HepG2 (cell line): ENCODE data around the gene CRHR1. TPM values are rescaled to one million over a fixed set of nuclear protein-coding genes. Genes with fewer than 3 reads are reported as not detected.

Experiments
- ATAC-seq: fragments of 200-7000 bp; cut with Tn5 transposase; 3 replicates; pipeline ENCODE4 v1.9.1; 2020; ENCODE audit warnings: mild to moderate bottlenecking, moderate library complexity
- BruUV-seq: library from RNA; stranded (reverse); fragments of 400-500 nt; replicated peaks from 2 replicates; lab custom pipeline; 2021; lab: Mats Ljungman, UMichigan
- CTCF ChIA-PET: fragments of 300-600 bp; formaldehyde crosslinking; extraction: SDS; loops from one replicate; lab custom pipeline; 2021; ENCODE audit warnings: low total read pairs, inconsistent platforms, low intra/inter-chr PET ratio; lab: Yijun Ruan, JAX
- POLR2A ChIA-PET: fragments of 350-600 bp; sonication (Branson Sonifier 250); formaldehyde crosslinking; loops from one replicate; lab custom pipeline; 2020; ENCODE audit warnings: antibody characterized with exemption, inconsistent platforms; lab: Yijun Ruan, JAX
- DNase-seq: peaks from one replicate; pipeline ENCODE4 v3.0.0-alpha.2; 2015; ENCODE audit warnings: low spot score
- FAIRE-seq: peaks from 3 replicates; lab custom pipeline; 2011; peaks lifted over from hg19 to GRCh38; lab: Jason Lieb, UNC
- H2AFZ ChIP-seq: one replicate; pipeline ENCODE4 v1.6.1; 2011; ENCODE audit warnings: low read length, inconsistent platforms
- H3K27ac ChIP-seq: fragments of 300-600 bp; 3 replicates; pipeline ENCODE4 v1.8.0; 2011; ENCODE audit warnings: mixed run types, mild to moderate bottlenecking, mixed read lengths, low read length, inconsistent platforms; ENCODE audit not compliant: insufficient read depth; ENCODE audit errors: extremely low read length
- H3K27me3 ChIP-seq, 2 experiments: fragments of 200-600 bp in 1 of 2; 2 replicates in 1 of 2; 3 replicates in 1 of 2; pipeline versions ENCODE4 v1.6.0 to v1.8.0; 2011; ENCODE audit warnings: low read length in 2 of 2, mild to moderate bottlenecking in 2 of 2, moderate library complexity in 2 of 2, inconsistent platforms in 1 of 2; ENCODE audit not compliant: insufficient read depth in 2 of 2, control insufficient read depth in 1 of 2
- H3K36me3 ChIP-seq, 2 experiments: fragments of 200-600 bp in 1 of 2; replicated peaks in 1 of 2; 2 replicates in 1 of 2; 3 replicates in 1 of 2; pipeline versions ENCODE4 v1.5.1 to v1.8.0; 2011; ENCODE audit warnings: low read length in 2 of 2, inconsistent platforms in 1 of 2; ENCODE audit not compliant: insufficient read depth in 2 of 2, control insufficient read depth in 1 of 2
- H3K4me1 ChIP-seq: 2 replicates; pipeline ENCODE4 v1.5.1; 2012; ENCODE audit warnings: low read length, inconsistent platforms; ENCODE audit not compliant: insufficient read depth
- H3K4me2 ChIP-seq: 2 replicates; pipeline ENCODE4 v1.6.0; 2011; ENCODE audit warnings: low read depth, low read length, inconsistent platforms
- H3K4me3 ChIP-seq, 3 experiments: fragments of 200-600 bp in 1 of 3; sonication (generic), shearing (Covaris generic) in 1 of 3; replicated peaks in 1 of 3; 2 replicates each; pipeline ENCODE4 v1.5.1; 2011 to 2016; ENCODE audit warnings: low read length in 3 of 3, inconsistent platforms in 2 of 3, low read depth in 2 of 3, mild to moderate bottlenecking in 2 of 3, control low read depth in 1 of 3, mixed read lengths in 1 of 3; ENCODE audit not compliant: insufficient read depth in 1 of 3
- H3K79me2 ChIP-seq: one replicate; pipeline ENCODE4 v1.6.1; 2011; ENCODE audit warnings: low read length, inconsistent platforms; ENCODE audit not compliant: insufficient read depth
- H3K9ac ChIP-seq: 2 replicates; pipeline ENCODE4 v1.6.0; 2011; ENCODE audit warnings: mild to moderate bottlenecking, low read depth, low read length, inconsistent platforms; ENCODE audit not compliant: insufficient read depth
- H3K9me3 ChIP-seq: 2 replicates; pipeline ENCODE4 v1.5.1; 2012; ENCODE audit warnings: mild to moderate bottlenecking, low read length
- H4K20me1 ChIP-seq: 2 replicates; pipeline ENCODE4 v1.6.0; 2011; ENCODE audit warnings: inconsistent platforms, mild to moderate bottlenecking, low read length, moderate library complexity; ENCODE audit not compliant: insufficient read depth
- EEA1 ChIP-seq: sonication (generic); formaldehyde crosslinking; IDR thresholded peaks from 2 replicates; pipeline ENCODE4 v1.5.1; 2020; ENCODE audit warnings: mild to moderate bottlenecking, missing genetic modification reagents, borderline replicate concordance
- HNF4A ChIP-seq: sonication (generic); formaldehyde crosslinking; IDR thresholded peaks from 2 replicates; pipeline ENCODE4 v1.4.0; 2020; ENCODE audit warnings: missing genetic modification reagents
- HNRNPLL ChIP-seq: fragments of 200-400 bp; formaldehyde crosslinking; IDR thresholded peaks from 2 replicates; pipeline ENCODE4 v1.6.1; 2017; ENCODE audit warnings: mild to moderate bottlenecking, low read depth, low read length; ENCODE audit not compliant: poor library complexity, severe bottlenecking
- JDP2 ChIP-seq: sonication (generic); formaldehyde crosslinking; IDR thresholded peaks from 2 replicates; pipeline ENCODE4 v1.8.1; 2022; ENCODE audit warnings: missing genetic modification reagents, borderline replicate concordance
- KDM5B ChIP-seq: sonication (generic); formaldehyde crosslinking; IDR thresholded peaks from 2 replicates; pipeline ENCODE4 v1.4.0; 2020; ENCODE audit warnings: missing genetic modification reagents, mild to moderate bottlenecking, borderline replicate concordance
- KMT2B ChIP-seq: IDR thresholded peaks from 2 replicates; pipeline ENCODE4 v1.6.1; 2016; ENCODE audit warnings: missing genetic modification reagents, missing compliant biosample characterization
- NBN ChIP-seq: fragments of 450-650 bp; conservative IDR thresholded peaks from 2 replicates; pipeline ENCODE4 v1.6.1; 2017
- RORA ChIP-seq: sonication (generic); formaldehyde crosslinking; IDR thresholded peaks from 2 replicates; pipeline ENCODE4 v1.5.0; 2020; ENCODE audit warnings: mild to moderate bottlenecking, missing genetic modification reagents, moderate library complexity
- SMARCC2 ChIP-seq: fragments of 450-650 bp; IDR thresholded peaks from 2 replicates; pipeline ENCODE4 v1.6.1; 2017; ENCODE audit warnings: antibody characterized with exemption, mild to moderate bottlenecking
- SNAI1 ChIP-seq: sonication (generic); formaldehyde crosslinking; IDR thresholded peaks from 2 replicates; pipeline ENCODE4 v1.5.0; 2020; ENCODE audit warnings: mild to moderate bottlenecking, missing genetic modification reagents, borderline replicate concordance
- U2AF2 ChIP-seq: fragments of 200-400 bp; formaldehyde crosslinking; IDR thresholded peaks from 2 replicates; pipeline ENCODE4 v1.6.1; 2017; ENCODE audit warnings: low read depth, mild to moderate bottlenecking, low read length
- YY1 ChIP-seq: IDR thresholded peaks from 2 replicates; pipeline ENCODE4 v1.6.1; 2011; ENCODE audit warnings: low read length, low read depth, moderate library complexity, mild to moderate bottlenecking; ENCODE audit not compliant: insufficient read depth, insufficient replicate concordance
- ZNF207 ChIP-seq: fragments of 450-650 bp; IDR thresholded peaks from 2 replicates; pipeline ENCODE4 v1.6.1; 2016; ENCODE audit warnings: antibody characterized with exemption, borderline replicate concordance
- ZNF337 ChIP-seq: sonication (generic); formaldehyde crosslinking; IDR thresholded peaks from 2 replicates; pipeline ENCODE4 v1.5.1; 2020; ENCODE audit warnings: missing genetic modification reagents, low read depth, mild to moderate bottlenecking, borderline replicate concordance
- ZNF577 ChIP-seq: sonication (generic); formaldehyde crosslinking; IDR thresholded peaks from 2 replicates; pipeline ENCODE4 v1.4.0; 2020; ENCODE audit warnings: mild to moderate bottlenecking, low read depth, missing genetic modification reagents, borderline replicate concordance
- WGBS: methylation state at CpG from one replicate; pipeline ENCODE4 v1.1.6; 2017; ENCODE audit warnings: low lambda C conversion rate; 5-methylcytosine and 5-hydroxymethylcytosine counted together
- in situ Hi-C: cut with HindIII; loops from 2 replicates; pipeline ENCODE4 v1.10.0; 2017; ENCODE audit warnings: low pct_unique_long_range_greater_than_20kb; ENCODE audit not compliant: extremely low pct_ligation_motif_present
- intact Hi-C: fragments of 100-400 bp; cut with micrococcal nuclease; formaldehyde crosslinking; loops from one replicate; pipeline ENCODE4 v1.10.0; 2022; ENCODE audit not compliant: unreplicated experiment
- polyA plus RNA-seq, 8 experiments: library from polyadenylated mRNA; depleted of rRNA in 3 of 8; stranded (reverse) in 7 of 8; unstranded in 1 of 8; fragments of >200 nt; fragmentation: Illumina TruSeq in 4 of 8; extraction: Trizol in 4 of 8; gene quantifications; 2 replicates each; pipeline versions ENCODE4 v1.2.1 to v1.2.3, GENCODE V29; 2011 to 2016; ENCODE audit warnings: low read depth in 4 of 8, missing spikeins in 1 of 8, mixed read lengths in 1 of 8; ENCODE audit not compliant: insufficient read depth in 1 of 8
- total RNA-seq, 5 experiments: library from RNA; depleted of rRNA; stranded (reverse); fragments of >200 nt; fragmentation: Illumina TruSeq; extraction: Trizol; gene quantifications; 2 replicates each; pipeline ENCODE4 v1.2.3, GENCODE V29; 2016; ENCODE audit warnings: low read depth in 1 of 5
- TF ChIP-seq, protein P1 (sequence below): sonication (generic); formaldehyde crosslinking; IDR thresholded peaks from 2 replicates; pipeline ENCODE4 v1.4.0; 2020; ENCODE audit warnings: missing genetic modification reagents
- TF ChIP-seq, protein P2 (sequence below): sonication (generic); formaldehyde crosslinking; conservative IDR thresholded peaks from 2 replicates; pipeline ENCODE4 v1.8.0; 2022; ENCODE audit warnings: mild to moderate bottlenecking, moderate library complexity, missing genetic modification reagents
- TF ChIP-seq, protein P3 (sequence below): sonication (generic); formaldehyde crosslinking; IDR thresholded peaks from 2 replicates; pipeline ENCODE4 v1.4.0; 2020; ENCODE audit warnings: mild to moderate bottlenecking, missing genetic modification reagents

The CRHR1 gene
- total and polyA plus RNA-seq, 2 of the 13 experiments (the other 11 are each of a cell fraction or from before 2014, with no cell fraction given): not detected

DNA sequence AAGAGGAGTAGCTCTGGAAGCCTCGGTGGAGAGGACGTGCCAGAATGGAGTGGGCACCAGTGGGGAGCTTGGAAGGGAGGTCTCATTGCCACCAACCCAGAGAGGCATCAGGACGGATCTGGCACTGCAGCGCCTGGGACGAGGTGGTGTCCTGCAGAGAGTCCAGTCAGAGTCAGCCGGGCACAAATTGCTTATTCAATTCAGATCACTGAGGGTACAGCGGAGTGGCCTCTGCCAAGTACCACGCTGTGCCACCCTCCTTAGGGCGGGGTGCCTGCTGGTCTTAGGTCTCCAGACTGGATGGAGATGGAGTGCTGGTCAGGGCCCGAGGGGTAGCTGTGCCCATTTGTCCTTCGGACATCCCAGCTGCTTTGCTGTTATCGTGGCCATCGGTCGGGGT is 41.7 kb downstream of the CRHR1 start:
- no peak for TF ChIP-seq ZNF577 (CRISPR knock-in tag)
- no peak for TF ChIP-seq EEA1
- no peak for TF ChIP-seq U2AF2
- TF ChIP-seq JDP2: no peak
- TF ChIP-seq, protein P1, sequence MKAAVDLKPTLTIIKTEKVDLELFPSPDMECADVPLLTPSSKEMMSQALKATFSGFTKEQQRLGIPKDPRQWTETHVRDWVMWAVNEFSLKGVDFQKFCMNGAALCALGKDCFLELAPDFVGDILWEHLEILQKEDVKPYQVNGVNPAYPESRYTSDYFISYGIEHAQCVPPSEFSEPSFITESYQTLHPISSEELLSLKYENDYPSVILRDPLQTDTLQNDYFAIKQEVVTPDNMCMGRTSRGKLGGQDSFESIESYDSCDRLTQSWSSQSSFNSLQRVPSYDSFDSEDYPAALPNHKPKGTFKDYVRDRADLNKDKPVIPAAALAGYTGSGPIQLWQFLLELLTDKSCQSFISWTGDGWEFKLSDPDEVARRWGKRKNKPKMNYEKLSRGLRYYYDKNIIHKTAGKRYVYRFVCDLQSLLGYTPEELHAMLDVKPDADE: no peak
- TF ChIP-seq, protein P2, sequence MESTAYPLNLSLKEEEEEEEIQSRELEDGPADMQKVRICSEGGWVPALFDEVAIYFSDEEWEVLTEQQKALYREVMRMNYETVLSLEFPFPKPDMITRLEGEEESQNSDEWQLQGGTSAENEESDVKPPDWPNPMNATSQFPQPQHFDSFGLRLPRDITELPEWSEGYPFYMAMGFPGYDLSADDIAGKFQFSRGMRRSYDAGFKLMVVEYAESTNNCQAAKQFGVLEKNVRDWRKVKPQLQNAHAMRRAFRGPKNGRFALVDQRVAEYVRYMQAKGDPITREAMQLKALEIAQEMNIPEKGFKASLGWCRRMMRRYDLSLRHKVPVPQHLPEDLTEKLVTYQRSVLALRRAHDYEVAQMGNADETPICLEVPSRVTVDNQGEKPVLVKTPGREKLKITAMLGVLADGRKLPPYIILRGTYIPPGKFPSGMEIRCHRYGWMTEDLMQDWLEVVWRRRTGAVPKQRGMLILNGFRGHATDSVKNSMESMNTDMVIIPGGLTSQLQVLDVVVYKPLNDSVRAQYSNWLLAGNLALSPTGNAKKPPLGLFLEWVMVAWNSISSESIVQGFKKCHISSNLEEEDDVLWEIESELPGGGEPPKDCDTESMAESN (CRISPR knock-in tag): no peak
- no peak for TF ChIP-seq YY1
- TF ChIP-seq KDM5B (CRISPR knock-in tag): no peak
- no peak for TF ChIP-seq ZNF207
- no peak for TF ChIP-seq KMT2B (CRISPR knock-in tag)
- no peak for TF ChIP-seq SNAI1
- no peak for TF ChIP-seq RORA (CRISPR knock-in tag)
- no peak for TF ChIP-seq ZNF337 (CRISPR knock-in tag)
- TF ChIP-seq SMARCC2: no peak
- TF ChIP-seq HNF4A: no peak
- no peak for TF ChIP-seq HNRNPLL
- TF ChIP-seq, protein P3, sequence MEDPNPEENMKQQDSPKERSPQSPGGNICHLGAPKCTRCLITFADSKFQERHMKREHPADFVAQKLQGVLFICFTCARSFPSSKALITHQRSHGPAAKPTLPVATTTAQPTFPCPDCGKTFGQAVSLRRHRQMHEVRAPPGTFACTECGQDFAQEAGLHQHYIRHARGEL: no peak
- no peak for TF ChIP-seq NBN
- no peak for DNase-seq
- in situ Hi-C loops (no loop called here), intact Hi-C loops (no loop called here)
- Histone ChIP-seq H3K27ac (no peak overlapping the region), H3K27me3 (peaks cover 29 to 91% of the 10 kb centered on the region in 2 experiments), H3K9me3 (no peaks in the 10 kb centered on the region), H3K36me3 (no peaks in the 10 kb centered on the region), H3K4me1 (no peaks in the 10 kb centered on the region), H3K79me2 (no peaks in the 10 kb centered on the region), H4K20me1 (no peaks in the 10 kb centered on the region), H3K4me2 (no peak overlapping the region), H3K9ac (no peak overlapping the region), H2AFZ (no peak overlapping the region), H3K4me3 (no peak overlapping the region)
- BruUV-seq: no TSS peak
- ChIA-PET POLR2A (no interaction called here), CTCF (no interaction called here)
- no peak for FAIRE-seq
- ATAC-seq: no peak
- 4% methylated on average over 3 of the region's 14 CpGs for WGBS
